WERI-Rb-1 (cell line): ENCODE results near the gene SLC13A1.

Experiments used
- DNase-seq: peaks from one replicate; pipeline ENCODE4 v3.0.0-alpha.2; 2020
- H3K27ac ChIP-seq: fragments of 250-450 bp; sonication (Bioruptor Pico); 2 replicates; pipeline ENCODE4 v1.5.1; 2020; ENCODE audit warnings: mild to moderate bottlenecking, moderate library complexity
- H3K27me3 ChIP-seq: fragments of 250-450 bp; sonication (Bioruptor Pico); 2 replicates; pipeline ENCODE4 v1.5.1; 2021; ENCODE audit warnings: mild to moderate bottlenecking, low read depth, moderate library complexity; ENCODE audit not compliant: insufficient read depth, severe bottlenecking
- H3K36me3 ChIP-seq: fragments of 250-450 bp; sonication (Bioruptor Pico); 2 replicates; pipeline ENCODE4 v1.5.1; 2020; ENCODE audit warnings: mild to moderate bottlenecking, moderate library complexity
- H3K4me3 ChIP-seq: 2 replicates; pipeline ENCODE4 v1.5.1; 2011; ENCODE audit warnings: low read depth, mild to moderate bottlenecking, control low read depth, low read length
- H3K9me3 ChIP-seq: fragments of 250-450 bp; sonication (Bioruptor Pico); 2 replicates; pipeline ENCODE4 v1.5.1; 2021; ENCODE audit warnings: mild to moderate bottlenecking, moderate library complexity; ENCODE audit not compliant: severe bottlenecking
- CTCF ChIP-seq: IDR thresholded peaks from 2 replicates; pipeline ENCODE4 v1.5.1; 2011; ENCODE audit warnings: low read depth, mild to moderate bottlenecking, control low read depth, inconsistent platforms, low read length

SLC13A1 gene

GRCh38 chr7:123131961-123132360, 67.8 kb downstream of the SLC13A1 start:
- Histone ChIP-seq H3K9me3 (no peaks in the 10 kb centered on the region), H3K27ac (no peak overlapping the region)
- no peak for TF ChIP-seq CTCF

DNA sequence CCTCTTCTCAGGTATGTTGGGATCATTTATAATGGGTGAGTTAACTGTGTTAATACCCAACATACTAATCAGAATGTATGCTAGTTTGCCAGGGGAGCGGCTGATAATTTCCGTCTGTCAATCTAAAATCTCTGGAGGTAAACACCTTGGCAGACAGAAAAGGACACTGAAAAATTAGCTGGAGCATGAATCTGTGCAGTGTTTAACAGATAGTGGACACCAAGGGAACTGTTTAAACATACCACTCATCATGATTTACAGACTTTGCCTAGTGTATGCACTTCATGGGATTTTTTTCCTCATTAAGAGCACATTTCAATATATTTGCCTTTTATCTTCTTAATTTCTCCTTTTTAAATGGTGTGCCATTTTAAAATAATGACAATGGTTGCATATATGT, 68.2 kb downstream of the SLC13A1 start:
- H3K27ac ChIP-seq = no peak overlapping the region
- no peak overlapping the region for H3K4me3 ChIP-seq
- no peak for DNase-seq
- no peaks in the 10 kb centered on the region for H3K27me3 ChIP-seq
- H3K36me3 ChIP-seq = no peaks in the 10 kb centered on the region
- H3K9me3 ChIP-seq = no peaks in the 10 kb centered on the region
- TF ChIP-seq CTCF = no peak

More at GRCh38 chr7:123131961-123132360, 67.8 kb downstream of the SLC13A1 start:
- Histone ChIP-seq H3K4me3 (no peak overlapping the region), H3K36me3 (no peaks in the 10 kb centered on the region), H3K27me3 (no peaks in the 10 kb centered on the region)
- DNase-seq = no peak

DNA sequence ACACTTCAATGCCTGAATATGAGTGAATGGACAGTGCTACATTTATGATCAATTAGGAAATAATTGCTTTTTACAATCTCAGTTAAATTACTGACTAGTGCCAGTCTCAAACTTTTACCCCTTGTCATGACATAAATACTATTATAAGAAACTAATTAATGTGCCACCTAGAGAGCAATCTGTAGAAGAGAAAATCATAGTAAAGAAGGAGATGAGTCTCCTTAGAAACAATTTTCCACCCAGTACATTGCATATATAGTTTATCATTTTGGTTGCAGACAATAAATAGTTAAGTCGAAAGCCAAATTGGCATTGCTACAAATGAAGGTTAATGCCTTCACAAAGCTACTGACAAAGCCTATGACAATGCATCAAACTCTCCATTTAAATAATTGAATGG, 68.6 kb downstream of the SLC13A1 start:
- H3K4me3 ChIP-seq = no peak overlapping the region
- H3K9me3 ChIP-seq = no peaks in the 10 kb centered on the region
- no peak for TF ChIP-seq CTCF
- no peak overlapping the region for H3K27ac ChIP-seq
- H3K36me3 ChIP-seq = no peaks in the 10 kb centered on the region
- DNase-seq = no peak
- H3K27me3 ChIP-seq = no peaks in the 10 kb centered on the region

- H3K27ac ChIP-seq = no peak overlapping the region
- H3K4me3 ChIP-seq = no peak overlapping the region
- no peak for DNase-seq
- H3K9me3 ChIP-seq = no peaks in the 10 kb centered on the region
- TF ChIP-seq CTCF = no peak
- no peaks in the 10 kb centered on the region for H3K27me3 ChIP-seq
- H3K36me3 ChIP-seq = no peaks in the 10 kb centered on the region
Observed at GRCh38 chr7:123126691-123127090, 73.1 kb downstream of the SLC13A1 start.

- no peak for TF ChIP-seq CTCF
- H3K27ac ChIP-seq = no peak overlapping the region
Observed at GRCh38 chr7:123126171-123126570, 73.6 kb downstream of the SLC13A1 start.

GRCh38 chr7:123125231-123125630, 74.5 kb downstream of the SLC13A1 start:
- no peak for TF ChIP-seq CTCF
- H3K27me3 ChIP-seq = no peaks in the 10 kb centered on the region
- no peak for DNase-seq
- H3K9me3 ChIP-seq = no peaks in the 10 kb centered on the region
- no peak overlapping the region for H3K27ac ChIP-seq
- H3K4me3 ChIP-seq = no peak overlapping the region
- no peaks in the 10 kb centered on the region for H3K36me3 ChIP-seq

More at GRCh38 chr7:123126171-123126570, 73.6 kb downstream of the SLC13A1 start:
- H3K27me3 ChIP-seq = no peaks in the 10 kb centered on the region
- H3K9me3 ChIP-seq = no peaks in the 10 kb centered on the region
- no peak for DNase-seq
- no peaks in the 10 kb centered on the region for H3K36me3 ChIP-seq
- H3K4me3 ChIP-seq = no peak overlapping the region
